ENCODE data around the gene TMEM183A. TPM values are rescaled to one million over a fixed set of nuclear protein-coding genes. Genes with fewer than 3 reads are reported as not detected.

The TMEM183A gene
- total RNA-seq, 1 donor from 2014 or later: 27.7 TPM

DNA sequence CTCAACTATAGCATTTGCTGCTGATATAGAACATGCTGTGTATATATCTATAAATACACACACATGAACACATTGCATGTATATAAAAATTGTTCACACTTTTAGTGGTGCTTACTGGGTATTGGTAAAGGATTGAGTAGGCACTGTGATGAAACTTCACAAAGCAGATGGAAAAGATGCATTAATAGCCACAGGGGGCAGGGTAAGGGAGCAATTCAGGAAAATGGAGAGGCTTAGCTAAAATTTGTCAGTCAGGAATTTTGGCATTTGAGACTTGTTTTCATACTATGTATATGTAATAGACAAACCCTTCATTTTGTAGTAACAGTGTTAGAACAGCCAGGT is 18.5 kb downstream of the TMEM183A start:
- intact Hi-C loops (cut with DNase I): loop anchor here (5.0 kb wide), 1 partner anchor 58 kb away; the partner anchor contains the start of gene CYB5R1
- no peak for DNase-seq (ENCODE audit: low spot score)

DNA sequence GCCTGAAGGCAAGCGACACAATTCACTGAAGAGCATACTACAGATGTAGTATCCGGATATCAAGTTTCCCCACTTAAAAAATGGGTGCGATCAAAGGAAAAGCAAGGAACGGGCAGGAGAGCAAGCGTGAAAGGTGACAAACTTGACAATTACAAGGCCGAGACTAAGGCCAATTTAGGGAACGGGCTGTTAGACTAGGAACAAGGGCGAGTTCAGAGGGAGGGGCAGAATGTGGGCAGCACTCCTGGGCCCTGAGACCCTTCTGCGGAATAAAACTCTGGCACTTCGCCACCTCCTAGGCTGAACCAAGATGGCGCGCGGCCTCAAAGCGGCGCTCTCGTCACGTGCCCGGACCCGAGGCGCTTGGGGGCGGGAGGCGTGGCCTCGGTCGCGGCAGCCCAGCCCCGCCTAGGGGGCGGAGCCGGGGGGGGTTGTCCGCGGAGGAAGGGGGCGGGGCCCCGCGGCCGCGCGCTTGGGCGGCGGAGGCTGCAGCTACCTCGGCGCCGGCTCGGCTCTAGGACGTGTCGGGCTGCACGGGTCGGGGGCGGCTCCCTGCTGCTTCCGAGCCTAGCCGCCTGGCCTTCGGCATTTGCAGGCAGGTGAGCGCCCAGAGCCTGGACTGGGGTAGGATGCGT is 19.0 kb downstream of the TMEM183A start, which contains the start of gene PPFIA4:
PPFIA4 (plus strand) TSS at position 461 of the 635 bp plus-strand sequence. CDS start 12,518 bp downstream, outside the sequence.
- peak; percentile 95 for DNase-seq (ENCODE audit: low spot score)
- intact Hi-C loops (cut with DNase I): loop anchor here (5.0 kb wide), 1 partner anchor 59 kb away; the partner anchor contains the start of gene CYB5R1

DNA sequence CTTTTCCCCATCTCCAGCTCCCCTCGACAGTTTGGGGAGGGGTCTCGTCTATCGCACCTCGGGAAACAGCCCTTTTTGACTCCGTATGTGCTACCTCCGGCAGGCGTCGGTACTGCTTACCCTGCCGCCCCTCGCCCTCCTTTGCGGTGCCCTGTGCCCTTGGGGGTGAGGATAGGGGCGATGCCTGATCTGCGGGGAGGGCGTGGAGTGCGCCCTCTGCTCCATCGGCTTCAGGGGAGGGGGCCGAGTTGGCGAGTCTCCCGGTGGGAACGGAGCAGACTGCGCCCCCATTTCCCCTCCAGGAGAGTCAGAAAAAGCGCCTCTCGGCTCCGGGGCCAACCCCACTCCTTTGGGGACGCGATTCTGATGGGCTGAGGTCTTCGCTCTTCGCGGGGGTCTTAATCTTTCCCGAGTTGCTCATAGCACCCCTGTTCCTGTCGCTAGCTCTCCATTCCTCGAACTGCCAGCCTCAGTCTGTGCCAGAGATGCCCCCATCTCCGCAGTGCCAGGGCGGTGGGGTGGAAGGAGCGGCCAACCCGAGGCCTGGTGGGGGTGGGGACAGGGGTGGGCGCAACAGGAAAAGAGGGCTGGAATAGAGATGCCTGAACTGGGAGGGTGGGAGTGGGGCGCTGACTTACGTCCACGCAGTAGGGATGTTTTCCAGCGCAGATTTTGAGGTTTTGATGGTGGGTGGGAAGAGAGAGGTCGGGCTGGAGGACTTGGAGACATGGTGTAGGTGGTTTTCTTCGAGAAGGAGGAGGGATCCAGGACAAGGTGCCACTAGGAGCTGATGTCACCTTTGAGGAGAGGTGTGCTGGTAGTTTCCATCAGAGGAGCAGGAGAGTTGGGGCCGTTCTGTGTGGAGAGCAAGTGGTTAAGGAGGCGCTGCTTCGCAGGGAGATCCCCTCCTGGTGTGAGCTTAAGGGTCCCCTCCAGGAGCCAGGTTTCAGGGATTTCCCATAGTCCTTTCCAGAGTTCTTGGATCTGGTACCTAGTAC is 19.8 kb downstream of the TMEM183A start:
- no peak for DNase-seq (ENCODE audit: low spot score)

DNA sequence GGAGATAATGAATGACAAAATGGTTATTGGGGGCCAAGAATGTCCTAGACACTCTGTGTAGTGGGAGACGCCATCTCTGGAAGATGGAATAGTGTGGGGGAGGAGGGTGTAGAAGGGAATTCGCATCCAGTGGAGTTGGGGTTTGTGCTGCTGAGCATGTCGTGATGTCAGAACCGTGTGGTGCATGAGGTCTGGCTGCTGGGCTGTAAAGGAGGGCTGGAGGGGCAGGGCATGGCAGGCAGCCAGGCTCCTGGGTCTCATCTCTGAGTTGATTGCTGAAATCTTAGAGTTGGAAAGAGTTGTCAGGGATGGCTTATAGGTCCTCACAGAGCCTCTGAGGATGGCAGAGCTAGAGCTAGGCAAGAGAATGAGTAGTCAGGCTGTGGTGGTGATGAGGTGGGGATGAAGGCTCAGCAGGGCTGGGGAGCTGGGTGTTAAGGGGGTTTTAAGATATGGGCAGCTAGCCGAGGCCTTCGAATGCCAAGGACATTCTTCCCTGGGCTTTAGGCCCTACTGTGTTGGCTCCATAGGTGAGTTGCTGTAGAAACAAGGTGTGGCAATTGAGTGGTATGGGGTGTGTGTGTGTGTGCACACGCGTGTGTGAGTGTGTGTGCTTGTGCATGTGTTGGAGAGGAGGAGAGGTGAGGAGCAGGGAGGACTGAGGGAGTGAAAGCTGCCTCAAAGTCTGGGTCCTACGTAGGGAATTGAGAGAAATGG is 21.1 kb downstream of the TMEM183A start:
- DNase-seq (ENCODE audit: low spot score): no peak
- intact Hi-C loops (cut with DNase I): loop anchor here (5.0 kb wide), 1 partner anchor 61 kb away; the partner anchor contains the start of gene CYB5R1

More for the DNA sequence above, 19.8 kb downstream of the TMEM183A start:
- intact Hi-C loops (cut with DNase I): loop anchor here (5.0 kb wide), 1 partner anchor 60 kb away; the partner anchor contains the start of gene CYB5R1

GRCh38 chr1:203028784-203029553 is 21.8 kb downstream of the TMEM183A start:
- intact Hi-C loops (cut with DNase I): loop anchor here (5.0 kb wide), 1 partner anchor 62 kb away; the partner anchor contains the start of gene CYB5R1
- DNase-seq (ENCODE audit: low spot score): no peak

- no peak for DNase-seq (ENCODE audit: low spot score)
- intact Hi-C loops (cut with DNase I): no loop called here
Observed at GRCh38 chr1:203031467-203031866, 24.3 kb downstream of the TMEM183A start.

- DNase-seq (ENCODE audit: low spot score): no peak
- intact Hi-C loops (cut with DNase I): no loop called here
Observed at GRCh38 chr1:203033287-203033686, 26.1 kb downstream of the TMEM183A start.

- intact Hi-C loops (cut with DNase I): no loop called here
- DNase-seq (ENCODE audit: low spot score): no peak
Observed at GRCh38 chr1:203033917-203034316, 26.7 kb downstream of the TMEM183A start.

DNA sequence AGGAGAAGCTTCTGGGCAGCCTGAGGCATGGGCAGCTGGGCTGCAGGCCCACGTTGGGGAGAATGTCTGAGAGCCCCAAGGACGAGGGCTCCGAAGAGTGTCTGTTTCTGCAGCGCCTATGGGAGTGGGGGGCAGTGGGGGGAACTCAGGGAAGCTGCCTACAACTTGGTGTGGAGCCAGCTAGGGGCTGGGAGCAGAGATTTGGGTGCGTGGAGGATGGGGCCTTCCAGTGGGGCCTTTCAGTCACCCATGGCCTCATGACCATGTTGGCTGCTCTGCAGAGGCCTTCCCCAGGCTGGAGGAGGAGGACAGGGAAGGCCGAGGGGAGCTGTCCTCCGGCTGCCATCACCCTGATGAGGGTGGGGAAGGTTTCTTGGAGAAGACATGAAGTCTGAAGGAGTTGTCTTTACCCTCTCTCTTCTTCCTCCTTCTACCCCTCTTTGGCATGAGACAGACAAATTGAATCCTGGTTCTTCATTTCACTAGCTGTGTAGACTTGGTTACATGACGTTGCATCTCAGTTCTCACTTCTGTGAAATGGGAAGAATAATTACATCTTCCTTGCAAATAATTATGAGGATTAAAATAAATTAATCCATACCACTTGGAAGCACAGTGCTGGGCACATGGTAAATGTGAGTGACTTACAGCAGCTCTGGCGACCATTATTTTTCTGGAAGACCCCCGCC is 27.4 kb downstream of the TMEM183A start:
- intact Hi-C loops (cut with DNase I): no loop called here
- no peak for DNase-seq (ENCODE audit: low spot score)

DNA sequence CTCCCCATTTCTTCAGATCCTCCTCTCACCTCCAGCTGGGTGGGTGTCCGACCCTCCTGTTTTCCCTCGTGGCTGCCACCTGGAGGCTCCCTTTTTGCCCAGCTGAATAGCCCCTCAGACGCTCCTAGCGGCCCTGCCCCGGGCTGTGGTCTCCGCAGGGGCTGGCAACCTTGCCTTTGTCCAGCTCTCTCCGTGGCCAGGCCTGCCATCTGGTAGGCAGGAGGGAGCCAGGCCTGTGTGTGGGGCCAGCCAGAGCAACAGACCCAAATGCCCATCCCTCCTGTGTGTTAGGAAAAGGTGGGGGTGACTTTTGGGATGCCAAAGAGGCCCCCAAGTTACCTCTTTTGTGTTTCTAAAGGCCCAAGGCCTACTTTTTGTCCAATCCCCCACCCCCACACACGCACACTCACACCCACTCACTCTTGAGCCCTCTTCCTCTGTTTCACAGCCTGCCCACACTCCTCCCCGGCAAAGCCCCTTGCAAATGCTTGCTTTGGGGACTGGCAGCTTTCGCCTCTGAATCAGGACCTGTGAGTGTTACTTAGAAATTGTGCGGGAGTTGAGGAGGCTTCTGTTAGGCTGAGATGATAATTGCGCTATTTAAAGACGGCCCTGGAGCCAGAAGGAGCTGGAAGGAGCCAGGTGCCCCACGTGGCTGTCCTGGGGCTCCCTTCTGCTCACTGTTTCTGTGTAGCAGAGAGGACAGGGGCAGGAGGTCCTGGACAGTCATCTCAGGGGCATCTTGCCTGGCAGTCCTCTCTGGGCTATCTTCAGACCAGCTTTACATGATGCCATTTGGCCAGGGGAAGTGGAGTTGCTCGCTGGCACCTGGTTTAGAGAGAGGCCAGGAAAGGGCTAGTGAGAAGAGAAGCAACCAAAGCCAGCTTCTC is 28.2 kb downstream of the TMEM183A start:
- no peak for DNase-seq (ENCODE audit: low spot score)
- intact Hi-C loops (cut with DNase I): no loop called here

DNA sequence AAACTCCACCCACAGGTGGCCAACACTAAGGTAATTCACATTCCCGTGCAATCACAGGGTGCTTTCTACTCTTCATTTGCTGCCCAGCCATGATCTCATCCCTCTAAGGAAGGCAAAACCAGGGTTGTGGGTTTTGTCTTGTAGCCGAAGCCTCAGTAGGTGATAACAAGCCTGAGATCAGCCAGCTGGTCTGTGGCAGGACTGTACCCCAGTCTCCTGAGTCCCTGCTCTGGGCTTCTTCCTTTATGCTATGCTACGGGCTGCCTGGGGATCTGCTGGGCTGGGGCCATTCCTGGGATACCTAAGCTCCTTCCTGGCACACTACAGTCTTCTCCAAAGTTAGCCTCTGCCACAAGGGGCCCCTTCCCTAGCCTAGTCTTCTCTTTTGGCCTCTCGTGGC is 29.0 kb downstream of the TMEM183A start:
- intact Hi-C loops (cut with DNase I): no loop called here
- DNase-seq (ENCODE audit: low spot score): no peak

DNA sequence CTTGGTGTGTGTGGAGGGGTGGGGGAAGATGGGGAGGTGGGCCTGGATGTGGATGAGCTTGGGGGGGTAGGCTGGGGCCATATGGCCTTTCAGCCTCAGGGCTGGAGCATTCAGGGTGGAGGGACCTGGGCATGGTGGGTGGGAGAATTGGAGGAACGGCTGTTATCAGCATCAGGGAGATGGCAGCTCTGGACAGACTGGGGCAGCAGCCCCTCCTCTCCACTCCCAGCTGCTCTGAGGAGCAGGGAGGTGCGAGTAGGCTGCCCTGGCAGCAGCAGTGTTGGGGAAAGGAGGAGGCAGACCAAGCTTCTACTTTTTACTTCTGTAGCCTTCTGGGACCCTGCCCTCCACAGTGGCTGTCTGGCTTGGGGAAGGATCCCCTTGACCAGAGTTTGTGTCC is 29.4 kb downstream of the TMEM183A start:
- intact Hi-C loops (cut with DNase I): no loop called here
- DNase-seq (ENCODE audit: low spot score): no peak

GRCh38 chr1:203037509-203038190 is 30.5 kb downstream of the TMEM183A start:
- intact Hi-C loops (cut with DNase I): loop anchor here (2.0 kb wide), 2 partner anchors 31 to 231 kb away; no protein-coding TSS in a partner anchor
- DNase-seq (ENCODE audit: low spot score): peak; percentile 41

- intact Hi-C loops (cut with DNase I): loop anchor here (2.0 kb wide), 2 partner anchors 31 to 231 kb away; no protein-coding TSS in a partner anchor
- DNase-seq (ENCODE audit: low spot score): peak; percentile 86
Observed at GRCh38 chr1:203038217-203038741, 31.1 kb downstream of the TMEM183A start.

- peak; percentile 89 for DNase-seq (ENCODE audit: low spot score)
- intact Hi-C loops (cut with DNase I): loop anchor here (1.0 to 2.0 kb wide), 5 partner anchors 30 to 230 kb away; no protein-coding TSS in a partner anchor
Observed at GRCh38 chr1:203038891-203039608, 31.9 kb downstream of the TMEM183A start.

All from cardiac septum (tissue), 1 donor.